Activated CD4-positive, alpha-beta T cell treated with anti-CD3 and anti-CD28 coated beads, Interleukin-2, Interleukin-6, amounts not matched to agents 100 ng/mL and 50 ng/mL, durations not matched to agents 16 hours and 8 hours (primary cell): Measurements from ENCODE around the gene KRTAP20-3.

Experiments used
- DNase-seq: peaks from one replicate; pipeline ENCODE4 v3.0.0-alpha.2; 2020

Gene KRTAP20-3

GRCh38 chr21:30689822-30690221, 47.2 kb downstream of the KRTAP20-3 start:
- DNase-seq = no peak
